Activated naive CD8-positive, alpha-beta T cell treated with anti-CD3 and anti-CD28 coated beads, Interleukin-2, amount 10 ng/mL, durations not matched to agents 7 days and 5 days (primary cell): ENCODE data around the gene TPM4. TPM values are rescaled to one million over a fixed set of nuclear protein-coding genes. Genes with fewer than 3 reads are reported as not detected.

ENCODE experiments used
- total RNA-seq, 2 experiments: library from RNA; stranded (reverse); gene quantifications; one replicate each; pipeline ENCODE4 v1.2.3, GENCODE V29; 2021

The TPM4 gene
- total RNA-seq, 2 experiments from 2014 or later, result 278 to 282 TPM

Other genes starting within 250 kb of the TPM4 start
- under 1 TPM in 1 of 2 experiments, not detected in 1; 0.33 TPM for gene CYP4F2, start 178.4 kb upstream of the TPM4 start, total RNA-seq
- not detected for gene CYP4F11, start 142.0 kb upstream of the TPM4 start, total RNA-seq
- gene OR10H4, start 127.5 kb upstream of the TPM4 start, total RNA-seq, result not detected
- 100 to 1,000 TPM; 133 to 153 TPM for gene RAB8A, start 35.4 kb downstream of the TPM4 start, total RNA-seq
- 10 to 100 TPM; 72.5 to 80.6 TPM for gene HSH2D, start 67.2 kb downstream of the TPM4 start, total RNA-seq
- not detected for gene CIB3, start 97.0 kb downstream of the TPM4 start, total RNA-seq
- gene FAM32A, start 108.9 kb downstream of the TPM4 start, total RNA-seq, result 10 to 100 TPM; 61.4 to 63.4 TPM
- gene AP1M1, start 121.4 kb downstream of the TPM4 start, total RNA-seq, result 100 to 1,000 TPM; 132 to 135 TPM
- gene KLF2, start 248.3 kb downstream of the TPM4 start, total RNA-seq, result 100 to 1,000 TPM; 172 to 193 TPM